ENCODE data around the gene CNGA4.

DNA sequence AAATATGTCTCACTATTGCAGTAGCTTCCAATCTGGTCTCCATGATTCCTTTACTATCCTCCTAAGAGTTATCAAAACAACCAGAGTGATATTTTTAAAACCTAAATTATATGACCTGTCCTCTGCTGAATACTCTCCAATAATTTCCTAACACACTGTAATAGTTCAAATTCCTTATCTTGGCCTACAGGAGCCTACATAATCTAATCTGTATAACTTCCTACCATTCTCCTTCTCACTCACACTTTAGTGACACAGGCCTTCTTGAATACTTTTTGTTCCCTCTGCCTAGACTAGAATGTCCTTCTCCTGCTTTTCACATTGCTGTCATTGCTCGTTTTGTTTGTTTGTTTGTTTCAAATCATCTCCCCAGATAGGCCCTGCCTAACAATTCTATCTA is 13.9 kb upstream of the CNGA4 start:
- TF ChIP-seq, protein P1, sequence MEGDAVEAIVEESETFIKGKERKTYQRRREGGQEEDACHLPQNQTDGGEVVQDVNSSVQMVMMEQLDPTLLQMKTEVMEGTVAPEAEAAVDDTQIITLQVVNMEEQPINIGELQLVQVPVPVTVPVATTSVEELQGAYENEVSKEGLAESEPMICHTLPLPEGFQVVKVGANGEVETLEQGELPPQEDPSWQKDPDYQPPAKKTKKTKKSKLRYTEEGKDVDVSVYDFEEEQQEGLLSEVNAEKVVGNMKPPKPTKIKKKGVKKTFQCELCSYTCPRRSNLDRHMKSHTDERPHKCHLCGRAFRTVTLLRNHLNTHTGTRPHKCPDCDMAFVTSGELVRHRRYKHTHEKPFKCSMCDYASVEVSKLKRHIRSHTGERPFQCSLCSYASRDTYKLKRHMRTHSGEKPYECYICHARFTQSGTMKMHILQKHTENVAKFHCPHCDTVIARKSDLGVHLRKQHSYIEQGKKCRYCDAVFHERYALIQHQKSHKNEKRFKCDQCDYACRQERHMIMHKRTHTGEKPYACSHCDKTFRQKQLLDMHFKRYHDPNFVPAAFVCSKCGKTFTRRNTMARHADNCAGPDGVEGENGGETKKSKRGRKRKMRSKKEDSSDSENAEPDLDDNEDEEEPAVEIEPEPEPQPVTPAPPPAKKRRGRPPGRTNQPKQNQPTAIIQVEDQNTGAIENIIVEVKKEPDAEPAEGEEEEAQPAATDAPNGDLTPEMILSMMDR (IDR thresholded peaks at IDR 0.05): no peak
- no peak for TF ChIP-seq POLR2A (IDR thresholded peaks at IDR 0.05)

Measured in testis (tissue), 2 donors.